ENCODE data around the gene SLC24A3.

- TF ChIP-seq CTCF (IDR thresholded peaks at IDR 0.05) (no peak), POLR2A (IDR thresholded peaks at IDR 0.05) (no peak), POLR2AphosphoS5 (IDR thresholded peaks at IDR 0.05) (no peak)
Measured at GRCh38 chr20:19431316-19431700, 218.9 kb downstream of the SLC24A3 start.

Data from upper lobe of left lung (tissue), 4 donors.